ENCODE results near the gene NUDT4B. TPM values are rescaled to one million over a fixed set of nuclear protein-coding genes. Genes with fewer than 3 reads are reported as not detected.
"Not testable (repeated sequence)": the region's sequence is repeated elsewhere in the genome, so short reads cannot be mapped to it uniquely, and the experiment has no call there.

Gene NUDT4B
- 3.0 TPM for polyA plus RNA-seq (2013, experiment 1 of 4)
- 1.8 TPM for polyA plus RNA-seq (2013, experiment 2 of 4)
- polyA plus RNA-seq (2013, experiment 3 of 4) = 3.3 TPM
- polyA plus RNA-seq (2013, experiment 4 of 4) = 4.3 TPM

DNA sequence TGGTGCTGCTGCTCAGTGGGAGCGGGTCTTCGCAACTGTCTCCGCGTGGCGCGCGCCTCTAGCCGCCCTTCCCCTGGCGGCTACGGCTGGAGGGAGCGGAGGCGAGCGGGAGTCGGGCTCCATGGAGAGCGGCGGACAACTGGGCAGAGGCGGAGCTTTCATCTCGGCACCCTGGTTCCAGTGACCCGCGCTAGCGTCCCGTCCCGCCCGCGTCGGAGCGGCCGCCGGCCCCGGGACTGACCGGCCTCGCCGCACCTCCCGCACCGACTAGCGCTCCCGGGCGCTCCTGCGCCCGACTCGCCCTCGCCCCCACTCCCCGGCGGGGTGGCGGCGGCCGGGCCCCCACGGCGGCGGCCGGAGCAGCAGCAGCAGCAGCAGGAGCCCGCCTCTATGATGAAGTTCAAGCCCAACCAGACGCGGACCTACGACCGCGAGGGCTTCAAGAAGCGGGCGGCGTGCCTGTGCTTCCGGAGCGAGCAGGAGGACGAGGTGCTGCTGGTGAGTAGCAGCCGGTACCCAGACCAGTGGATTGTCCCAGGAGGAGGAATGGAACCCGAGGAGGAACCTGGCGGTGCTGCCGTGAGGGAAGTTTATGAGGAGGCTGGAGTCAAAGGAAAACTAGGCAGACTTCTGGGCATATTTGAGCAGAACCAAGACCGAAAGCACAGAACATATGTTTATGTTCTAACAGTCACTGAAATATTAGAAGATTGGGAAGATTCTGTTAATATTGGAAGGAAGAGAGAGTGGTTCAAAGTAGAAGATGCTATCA, at the start of gene NUDT4B:
Gene NUDT4B (plus strand): TSS at position 212 of the 772 bp plus-strand sequence. CDS start 179 bp downstream, at position 391.
- not testable (repeated sequence) for H3K4me3 ChIP-seq (ENCODE audit: insufficient read depth, low read depth, low read length); H3K4me1 ChIP-seq (ENCODE audit: control insufficient read depth, insufficient read depth, low read length); H3K27me3 ChIP-seq (ENCODE audit: control insufficient read depth, insufficient read depth, low read length, poor library complexity, severe bottlenecking); H3K36me3 ChIP-seq (ENCODE audit: control insufficient read depth, insufficient read depth, low read length); H3K27ac ChIP-seq (ENCODE audit: insufficient read depth, low read depth, low read length, poor library complexity, severe bottlenecking); H3K9me3 ChIP-seq (ENCODE audit: control insufficient read depth, low read length)
- WGBS, 2 experiments = no CpG with 5 or more reads among the region's 68 CpGs

DNA sequence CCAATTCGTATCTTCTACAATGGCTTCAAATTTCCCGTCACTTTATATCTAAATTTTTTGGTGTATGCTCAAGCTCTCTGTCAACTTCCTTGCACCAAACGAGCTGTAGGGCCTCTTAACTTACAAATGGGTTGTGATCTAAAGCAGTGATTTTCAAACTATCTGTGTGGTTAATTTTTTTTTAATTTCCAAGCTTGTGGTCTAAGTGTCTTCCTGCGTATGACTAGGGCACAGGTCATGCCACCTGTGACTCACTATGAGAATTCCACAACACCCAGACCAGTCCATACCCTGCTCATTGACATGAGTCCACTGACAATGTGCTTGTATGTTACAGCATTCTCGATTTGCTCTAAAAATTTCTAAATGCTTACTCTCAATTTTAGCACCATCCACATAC, 49.2 kb upstream of the NUDT4B start:
- not testable (repeated sequence) for H3K36me3 ChIP-seq (ENCODE audit: control insufficient read depth, insufficient read depth, low read length); H3K27me3 ChIP-seq (ENCODE audit: control insufficient read depth, insufficient read depth, low read length, poor library complexity, severe bottlenecking); H3K4me3 ChIP-seq (ENCODE audit: insufficient read depth, low read depth, low read length); H3K27ac ChIP-seq (ENCODE audit: insufficient read depth, low read depth, low read length, poor library complexity, severe bottlenecking); H3K9me3 ChIP-seq (ENCODE audit: control insufficient read depth, low read length); H3K4me1 ChIP-seq (ENCODE audit: control insufficient read depth, insufficient read depth, low read length)
- no CpG with 5 or more reads among the region's 5 CpGs for WGBS, 2 experiments

DNA sequence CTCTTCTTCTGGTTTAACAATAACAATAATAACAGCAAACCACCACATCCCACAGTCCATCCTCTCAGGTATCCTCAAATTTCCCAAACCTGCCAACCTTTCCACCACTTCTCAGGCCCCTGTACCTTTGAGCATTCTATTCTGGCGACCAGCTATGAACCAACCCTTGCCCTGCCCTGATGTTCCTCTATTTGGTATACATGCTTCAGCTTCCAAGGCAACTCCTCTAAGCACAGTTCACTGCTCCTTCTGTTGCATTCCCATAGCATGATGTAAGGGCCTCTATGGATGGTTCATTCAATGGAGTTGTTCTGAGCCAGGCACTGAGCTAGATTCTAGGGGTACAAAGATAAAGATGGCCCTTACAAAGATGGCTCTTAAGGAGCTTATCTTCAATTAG, 46.3 kb upstream of the NUDT4B start:
- not testable (repeated sequence) for H3K27ac ChIP-seq (ENCODE audit: insufficient read depth, low read depth, low read length, poor library complexity, severe bottlenecking); H3K9me3 ChIP-seq (ENCODE audit: control insufficient read depth, low read length); H3K4me3 ChIP-seq (ENCODE audit: insufficient read depth, low read depth, low read length); H3K27me3 ChIP-seq (ENCODE audit: control insufficient read depth, insufficient read depth, low read length, poor library complexity, severe bottlenecking); H3K4me1 ChIP-seq (ENCODE audit: control insufficient read depth, insufficient read depth, low read length); H3K36me3 ChIP-seq (ENCODE audit: control insufficient read depth, insufficient read depth, low read length)
- WGBS, 2 experiments = no CpG with 5 or more reads among the region's 1 CpG

DNA sequence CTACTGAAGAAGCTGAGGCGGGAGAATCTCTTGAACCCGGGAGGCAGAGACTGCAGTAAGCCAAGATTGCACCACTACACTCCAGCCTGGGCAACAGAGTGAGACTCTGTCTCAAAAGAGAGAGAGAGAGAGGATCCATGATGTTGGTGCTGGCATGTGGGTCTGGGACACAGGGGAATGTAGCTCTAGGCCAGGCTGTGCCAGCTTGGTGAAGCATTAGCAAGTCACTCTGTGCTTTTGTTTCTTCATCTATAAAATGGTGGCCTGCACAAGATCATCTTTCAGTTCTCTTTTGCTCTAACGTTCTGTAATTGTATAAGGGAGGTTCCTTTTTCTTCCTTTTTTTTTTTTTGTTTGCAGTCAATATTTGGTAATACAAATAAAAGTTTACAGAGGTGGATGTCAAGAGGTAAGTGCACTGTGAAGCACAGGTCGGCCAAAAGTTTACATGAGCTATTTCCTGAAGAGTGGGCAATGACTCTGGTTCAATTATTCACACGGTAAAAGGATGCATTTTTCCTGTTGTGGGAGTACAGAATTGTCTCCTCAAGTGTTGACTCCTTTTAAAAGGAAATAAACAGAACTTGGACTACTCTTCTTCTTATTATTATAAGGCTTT, 44.5 kb upstream of the NUDT4B start:
- not testable (repeated sequence) for H3K27ac ChIP-seq (ENCODE audit: insufficient read depth, low read depth, low read length, poor library complexity, severe bottlenecking); H3K4me3 ChIP-seq (ENCODE audit: insufficient read depth, low read depth, low read length); H3K4me1 ChIP-seq (ENCODE audit: control insufficient read depth, insufficient read depth, low read length); H3K9me3 ChIP-seq (ENCODE audit: control insufficient read depth, low read length); H3K36me3 ChIP-seq (ENCODE audit: control insufficient read depth, insufficient read depth, low read length); H3K27me3 ChIP-seq (ENCODE audit: control insufficient read depth, insufficient read depth, low read length, poor library complexity, severe bottlenecking)
- WGBS, 2 experiments = no CpG with 5 or more reads among the region's 5 CpGs

DNA sequence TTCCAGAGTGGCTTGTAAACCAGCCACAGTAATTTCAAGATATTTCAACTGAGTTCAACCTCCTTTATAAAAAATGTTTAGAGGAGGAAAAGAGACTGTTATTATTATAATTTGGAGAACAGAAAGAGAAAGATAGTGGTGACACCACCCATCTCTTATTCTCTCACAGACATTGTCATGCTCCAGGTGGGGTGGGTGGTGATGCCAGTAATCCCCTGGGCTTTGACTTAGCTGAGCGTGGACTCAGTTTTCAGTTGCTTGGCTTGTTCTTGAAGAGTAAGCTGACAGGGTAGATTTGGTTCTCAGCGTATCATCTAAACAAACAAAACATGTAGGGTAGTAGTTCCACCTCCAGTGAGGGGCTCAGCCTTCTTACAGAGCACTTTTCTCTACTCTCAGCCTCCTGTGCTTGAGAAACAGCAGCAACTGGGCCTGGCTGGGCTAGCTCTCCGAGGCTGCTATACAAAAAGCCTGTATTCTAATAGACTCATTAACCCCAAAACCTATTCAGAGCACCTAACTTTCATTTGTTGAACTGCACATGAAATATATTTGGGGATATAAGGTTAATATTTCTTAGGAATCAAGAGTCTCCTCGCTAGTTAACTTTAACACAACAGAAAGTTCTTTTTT, 43.1 kb upstream of the NUDT4B start:
- not testable (repeated sequence) for H3K27ac ChIP-seq (ENCODE audit: insufficient read depth, low read depth, low read length, poor library complexity, severe bottlenecking); H3K27me3 ChIP-seq (ENCODE audit: control insufficient read depth, insufficient read depth, low read length, poor library complexity, severe bottlenecking); H3K4me3 ChIP-seq (ENCODE audit: insufficient read depth, low read depth, low read length); H3K4me1 ChIP-seq (ENCODE audit: control insufficient read depth, insufficient read depth, low read length); H3K9me3 ChIP-seq (ENCODE audit: control insufficient read depth, low read length); H3K36me3 ChIP-seq (ENCODE audit: control insufficient read depth, insufficient read depth, low read length)
- WGBS, 2 experiments = no CpG with 5 or more reads among the region's 4 CpGs

DNA sequence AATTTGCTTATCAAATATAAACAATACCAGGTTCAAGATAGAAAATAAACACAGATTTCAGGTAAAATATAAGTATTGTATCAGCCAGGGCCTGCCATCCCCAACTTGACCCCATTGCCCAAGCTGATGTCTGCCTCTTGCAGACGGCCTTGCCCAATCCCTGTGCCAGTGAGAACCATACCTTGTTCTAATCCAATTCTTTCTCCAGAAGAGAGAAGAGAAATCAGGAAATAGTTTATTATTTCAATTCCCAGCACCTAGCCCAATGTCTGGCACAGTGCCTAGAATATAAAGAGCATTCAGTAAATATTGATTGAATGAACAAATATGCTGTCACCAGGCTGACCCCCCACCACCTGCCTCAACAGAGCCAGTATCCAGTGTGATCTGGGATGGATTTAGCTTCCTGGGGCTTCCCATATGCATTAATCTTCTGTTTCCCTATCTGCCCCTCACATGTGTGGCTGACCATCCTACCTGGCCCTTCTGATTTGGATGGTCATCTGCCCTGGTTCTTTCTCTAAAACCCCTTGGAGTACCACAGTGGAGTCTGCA, 39.7 kb upstream of the NUDT4B start:
- not testable (repeated sequence) for H3K4me3 ChIP-seq (ENCODE audit: insufficient read depth, low read depth, low read length); H3K27me3 ChIP-seq (ENCODE audit: control insufficient read depth, insufficient read depth, low read length, poor library complexity, severe bottlenecking); H3K27ac ChIP-seq (ENCODE audit: insufficient read depth, low read depth, low read length, poor library complexity, severe bottlenecking); H3K36me3 ChIP-seq (ENCODE audit: control insufficient read depth, insufficient read depth, low read length); H3K9me3 ChIP-seq (ENCODE audit: control insufficient read depth, low read length); H3K4me1 ChIP-seq (ENCODE audit: control insufficient read depth, insufficient read depth, low read length)
- WGBS, 2 experiments = no CpG with 5 or more reads among the region's 1 CpG

DNA sequence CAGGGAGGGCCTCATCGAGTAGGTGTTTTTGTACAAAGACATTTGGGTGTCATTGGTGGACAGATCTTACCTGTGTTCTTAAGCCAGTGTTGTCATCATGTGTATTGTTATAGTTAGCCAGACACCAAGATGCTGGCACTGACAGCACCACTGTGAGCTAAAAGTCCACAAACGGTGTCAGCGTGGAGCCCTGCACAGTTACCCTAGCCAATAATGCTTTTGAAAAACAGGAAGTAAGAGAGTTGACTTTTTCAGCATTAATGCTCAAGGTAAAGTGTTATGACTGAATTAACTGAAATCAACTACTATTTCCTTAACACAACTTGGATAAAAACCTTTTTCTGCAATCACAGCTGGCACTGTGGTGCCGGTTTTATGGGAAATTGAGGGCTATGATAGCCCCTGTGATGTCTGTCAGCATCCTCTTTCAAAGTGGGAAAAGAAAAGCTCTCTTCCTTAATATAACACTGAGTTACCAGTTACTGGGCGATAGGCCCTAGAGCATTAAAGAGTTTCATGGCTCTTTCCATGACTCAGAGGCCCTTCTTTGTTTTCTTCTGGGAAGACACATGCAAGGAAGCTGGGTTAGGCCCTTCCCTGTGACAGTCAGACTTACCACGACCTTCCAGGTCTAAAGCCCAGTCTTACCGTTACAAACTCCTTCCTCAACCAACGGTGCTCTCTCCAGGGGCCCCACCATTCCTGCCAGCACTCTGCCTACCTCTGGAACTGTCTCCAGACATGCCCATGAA, 37.6 kb upstream of the NUDT4B start:
- H3K4me1 ChIP-seq (ENCODE audit: control insufficient read depth, insufficient read depth, low read length); H3K27ac ChIP-seq (ENCODE audit: insufficient read depth, low read depth, low read length, poor library complexity, severe bottlenecking); H3K36me3 ChIP-seq (ENCODE audit: control insufficient read depth, insufficient read depth, low read length); H3K4me3 ChIP-seq (ENCODE audit: insufficient read depth, low read depth, low read length); H3K9me3 ChIP-seq (ENCODE audit: control insufficient read depth, low read length); H3K27me3 ChIP-seq (ENCODE audit: control insufficient read depth, insufficient read depth, low read length, poor library complexity, severe bottlenecking): not testable (repeated sequence)
- no CpG with 5 or more reads among the region's 8 CpGs for WGBS, 2 experiments

DNA sequence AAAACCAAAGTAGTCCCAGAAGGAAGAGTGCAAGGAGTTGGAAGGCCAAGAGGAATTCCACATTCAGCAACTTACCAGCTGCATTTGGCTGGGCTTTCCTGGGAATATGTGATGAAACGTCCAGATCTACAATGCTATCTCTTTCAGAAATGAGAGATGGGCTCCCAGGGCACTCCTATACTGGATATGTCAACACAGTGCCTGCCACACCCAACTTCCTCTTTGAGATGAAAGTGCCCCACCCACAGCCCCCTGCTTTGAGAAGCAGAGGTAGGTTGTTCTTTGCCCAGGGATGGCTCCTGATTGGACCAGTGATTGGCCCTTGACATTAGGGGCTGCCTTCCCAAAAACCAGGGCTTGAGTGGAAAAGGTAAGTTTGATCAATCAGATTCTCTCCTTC, 36.2 kb upstream of the NUDT4B start:
- not testable (repeated sequence) for H3K27ac ChIP-seq (ENCODE audit: insufficient read depth, low read depth, low read length, poor library complexity, severe bottlenecking); H3K27me3 ChIP-seq (ENCODE audit: control insufficient read depth, insufficient read depth, low read length, poor library complexity, severe bottlenecking); H3K4me1 ChIP-seq (ENCODE audit: control insufficient read depth, insufficient read depth, low read length); H3K9me3 ChIP-seq (ENCODE audit: control insufficient read depth, low read length); H3K4me3 ChIP-seq (ENCODE audit: insufficient read depth, low read depth, low read length); H3K36me3 ChIP-seq (ENCODE audit: control insufficient read depth, insufficient read depth, low read length)
- WGBS, 2 experiments = no CpG with 5 or more reads among the region's 1 CpG

DNA sequence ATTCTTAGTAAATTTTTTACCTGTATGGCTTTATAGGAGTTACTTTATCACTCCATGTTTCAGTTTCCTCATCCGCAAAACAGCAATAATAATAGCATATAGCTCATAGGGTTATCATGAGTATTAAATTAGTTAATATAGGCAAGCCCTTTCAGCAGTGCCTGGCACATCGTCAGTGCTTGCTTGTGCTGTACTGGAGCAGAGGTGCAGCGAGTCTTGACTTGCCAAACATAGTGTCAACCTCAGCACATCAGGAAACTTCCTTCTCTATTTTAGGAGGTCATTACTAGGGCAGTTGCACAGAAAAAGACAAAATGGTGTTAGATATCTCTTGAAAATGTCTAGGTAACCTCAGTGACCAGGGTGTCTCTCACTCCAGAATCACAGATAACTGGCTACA, 33.1 kb upstream of the NUDT4B start:
- not testable (repeated sequence) for H3K4me3 ChIP-seq (ENCODE audit: insufficient read depth, low read depth, low read length); H3K27me3 ChIP-seq (ENCODE audit: control insufficient read depth, insufficient read depth, low read length, poor library complexity, severe bottlenecking); H3K36me3 ChIP-seq (ENCODE audit: control insufficient read depth, insufficient read depth, low read length); H3K9me3 ChIP-seq (ENCODE audit: control insufficient read depth, low read length); H3K4me1 ChIP-seq (ENCODE audit: control insufficient read depth, insufficient read depth, low read length); H3K27ac ChIP-seq (ENCODE audit: insufficient read depth, low read depth, low read length, poor library complexity, severe bottlenecking)
- WGBS, 2 experiments = no CpG with 5 or more reads among the region's 3 CpGs
